HG03159 (cell line): ENCODE measurements around the gene IRX4.
A peak's percentile ranks its signal among the peaks of the same experiment; 100 is the strongest.

Source experiments
- ATAC-seq: cut with Tn5 transposase; IDR thresholded peaks from one replicate; pipeline ENCODE4 v1.9.1; 2021; ENCODE audit warnings: mild to moderate bottlenecking, moderate library complexity; ENCODE audit not compliant: unreplicated experiment

Gene IRX4

GRCh38 chr5:1840741-1841521, 41.8 kb downstream of the IRX4 start:
- ATAC-seq, result no peak

GRCh38 chr5:1840071-1840547, 42.6 kb downstream of the IRX4 start:
- ATAC-seq, result no peak

- no peak for ATAC-seq
Measured at GRCh38 chr5:1838013-1838412, 44.7 kb downstream of the IRX4 start.

- ATAC-seq, result no peak
Measured at GRCh38 chr5:1836891-1837880, 45.5 kb downstream of the IRX4 start.

GRCh38 chr5:1836176-1836890, 46.4 kb downstream of the IRX4 start:
- no peak for ATAC-seq

GRCh38 chr5:1835431-1835830, 47.3 kb downstream of the IRX4 start:
- ATAC-seq, result no peak

- ATAC-seq, result no peak
Measured at GRCh38 chr5:1834721-1835429, 47.9 kb downstream of the IRX4 start.

- ATAC-seq, result no peak
Measured at GRCh38 chr5:1834022-1834551, 48.6 kb downstream of the IRX4 start.

- no peak for ATAC-seq
Measured at GRCh38 chr5:1833264-1834021, 49.3 kb downstream of the IRX4 start.

GRCh38 chr5:1832511-1833250, 50.0 kb downstream of the IRX4 start:
- no peak for ATAC-seq

GRCh38 chr5:1831677-1832313, 50.9 kb downstream of the IRX4 start:
- ATAC-seq, result no peak

- ATAC-seq, result no peak
Measured at GRCh38 chr5:1831257-1831656, 51.5 kb downstream of the IRX4 start.

GRCh38 chr5:1830571-1831228, 52.0 kb downstream of the IRX4 start:
- no peak for ATAC-seq

- peak; percentile 62 for ATAC-seq
Measured at GRCh38 chr5:1827886-1828397, 54.8 kb downstream of the IRX4 start.
